ENCODE data around the gene TP63.
"Not testable (repeated sequence)": the region's sequence is repeated elsewhere in the genome, so short reads cannot be mapped to it uniquely, and the experiment has no call there.

DNA sequence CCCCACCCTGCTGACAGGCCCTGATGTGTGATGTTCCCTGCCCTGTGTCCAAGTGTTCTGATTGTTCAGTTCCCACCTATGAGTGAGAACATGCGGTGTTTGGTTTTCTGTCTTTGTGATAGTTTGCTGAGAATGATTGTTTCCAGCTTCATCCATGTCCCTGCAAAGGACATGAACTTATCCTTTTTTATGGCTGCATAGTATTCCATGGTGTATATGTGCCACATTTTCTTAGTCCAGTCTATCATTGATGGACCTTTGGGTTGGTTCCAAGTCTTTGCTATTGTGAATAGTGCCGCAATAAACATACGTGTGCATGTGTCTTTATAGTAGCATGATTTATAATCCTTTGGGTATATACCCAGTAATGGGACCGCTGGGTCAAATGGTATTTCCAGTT, 119.8 kb downstream of the TP63 start:
- TF ChIP-seq, protein P1, sequence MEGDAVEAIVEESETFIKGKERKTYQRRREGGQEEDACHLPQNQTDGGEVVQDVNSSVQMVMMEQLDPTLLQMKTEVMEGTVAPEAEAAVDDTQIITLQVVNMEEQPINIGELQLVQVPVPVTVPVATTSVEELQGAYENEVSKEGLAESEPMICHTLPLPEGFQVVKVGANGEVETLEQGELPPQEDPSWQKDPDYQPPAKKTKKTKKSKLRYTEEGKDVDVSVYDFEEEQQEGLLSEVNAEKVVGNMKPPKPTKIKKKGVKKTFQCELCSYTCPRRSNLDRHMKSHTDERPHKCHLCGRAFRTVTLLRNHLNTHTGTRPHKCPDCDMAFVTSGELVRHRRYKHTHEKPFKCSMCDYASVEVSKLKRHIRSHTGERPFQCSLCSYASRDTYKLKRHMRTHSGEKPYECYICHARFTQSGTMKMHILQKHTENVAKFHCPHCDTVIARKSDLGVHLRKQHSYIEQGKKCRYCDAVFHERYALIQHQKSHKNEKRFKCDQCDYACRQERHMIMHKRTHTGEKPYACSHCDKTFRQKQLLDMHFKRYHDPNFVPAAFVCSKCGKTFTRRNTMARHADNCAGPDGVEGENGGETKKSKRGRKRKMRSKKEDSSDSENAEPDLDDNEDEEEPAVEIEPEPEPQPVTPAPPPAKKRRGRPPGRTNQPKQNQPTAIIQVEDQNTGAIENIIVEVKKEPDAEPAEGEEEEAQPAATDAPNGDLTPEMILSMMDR (conservative IDR thresholded peaks at IDR 0.05) = not testable (repeated sequence)
- TF ChIP-seq ZFX (IDR thresholded peaks at IDR 0.05) = not testable (repeated sequence)

Measured in C4-2B (cell line).